Kidney epithelial cell (primary cell): ENCODE measurements around the gene RAB40B. TPM values are rescaled to one million over a fixed set of nuclear protein-coding genes. Genes with fewer than 3 reads are reported as not detected.

Experiments
- DNase-seq: peaks from one replicate; pipeline ENCODE4 v3.0.0-alpha.2; 2010; ENCODE audit warnings: low read depth
- H3K27me3 ChIP-seq: 2 replicates; pipeline ENCODE4 v1.6.0; 2011; ENCODE audit warnings: low read length; ENCODE audit not compliant: control insufficient read depth, insufficient read depth
- H3K36me3 ChIP-seq: 2 replicates; pipeline ENCODE4 v1.5.1; 2011; ENCODE audit warnings: low read length; ENCODE audit not compliant: control insufficient read depth, insufficient read depth
- H3K4me3 ChIP-seq: 2 replicates; pipeline ENCODE4 v1.5.1; 2011; ENCODE audit warnings: low read depth, mild to moderate bottlenecking, control low read depth, low read length
- CTCF ChIP-seq: IDR thresholded peaks from 2 replicates; pipeline ENCODE4 v1.5.1; 2011; ENCODE audit warnings: mild to moderate bottlenecking, moderate library complexity, low read length, control low read depth, inconsistent platforms; ENCODE audit not compliant: insufficient read depth, poor library complexity, severe bottlenecking
- total RNA-seq: library from RNA; depleted of rRNA; stranded (reverse); fragments of >200 nt; gene quantifications from 2 replicates; pipeline ENCODE4 v1.2.3, GENCODE V29; 2015

RAB40B gene
- total RNA-seq, 1 donor from 2014 or later, result 7.3 TPM

GRCh38 chr17:82726427-82726826 is 27.9 kb upstream of the RAB40B start:
- Histone ChIP-seq H3K27me3 (no peaks in the 10 kb centered on the region), H3K36me3 (peaks cover 1% of the 10 kb centered on the region), H3K4me3 (no peak overlapping the region)
- DNase-seq, result no peak
- TF ChIP-seq CTCF, result no peak

GRCh38 chr17:82723169-82723807 is 24.8 kb upstream of the RAB40B start:
- H3K4me3 ChIP-seq, result no peak overlapping the region
- DNase-seq, result no peak
- no peak for TF ChIP-seq CTCF
- H3K36me3 ChIP-seq, result peaks cover 1% of the 10 kb centered on the region
- no peaks in the 10 kb centered on the region for H3K27me3 ChIP-seq

GRCh38 chr17:82722341-82723013 is 24.0 kb upstream of the RAB40B start:
- DNase-seq, result no peak
- no peak for TF ChIP-seq CTCF
- Histone ChIP-seq H3K4me3 (no peak overlapping the region), H3K27me3 (no peaks in the 10 kb centered on the region), H3K36me3 (peaks cover 1% of the 10 kb centered on the region)

GRCh38 chr17:82720204-82720603 is 21.7 kb upstream of the RAB40B start:
- Histone ChIP-seq H3K27me3 (no peaks in the 10 kb centered on the region), H3K36me3 (peaks cover 1% of the 10 kb centered on the region), H3K4me3 (no peak overlapping the region)
- no peak for TF ChIP-seq CTCF
- no peak for DNase-seq

- Histone ChIP-seq H3K36me3 (peaks cover 1% of the 10 kb centered on the region), H3K4me3 (no peak overlapping the region), H3K27me3 (no peaks in the 10 kb centered on the region)
- DNase-seq, result no peak
- TF ChIP-seq CTCF, result no peak
These were observed 20.6 kb upstream of the RAB40B start for GRCh38 chr17:82718986-82719685.
